Myocyte (in vitro differentiated cells): ENCODE measurements around the gene LY6G5B. TPM values are rescaled to one million over a fixed set of nuclear protein-coding genes. Genes with fewer than 3 reads are reported as not detected.

ENCODE experiments used
- DNase-seq: peaks from one replicate; pipeline ENCODE4 v3.0.0-alpha.2; 2012; ENCODE audit warnings: low read depth
- polyA plus RNA-seq: library from polyadenylated mRNA; unstranded; fragments of >200 nt; gene quantifications from one replicate; pipeline ENCODE4 v1.2.1, GENCODE V29; 2012; ENCODE audit warnings: missing spikeins
- total RNA-seq: library from RNA; depleted of rRNA; stranded (reverse); fragments of >200 nt; gene quantifications from 2 replicates; pipeline ENCODE4 v1.2.3, GENCODE V29; 2014

The LY6G5B gene
- total RNA-seq, result 2.9 and 4.0 TPM in 2 replicates
- polyA plus RNA-seq, result 11.2 TPM

- DNase-seq, result no peak
These were observed at the start of gene LY6G5B for GRCh38 chr6:31669676-31670075. Gene LY6G5B, plus strand, starts transcription at chr6:31669976. Its CDS starts 975 bp downstream, at chr6:31670951.

- no peak for DNase-seq
These were observed 49.0 kb upstream of the LY6G5B start, which contains the start of gene PRRC2A for GRCh38 chr6:31620586-31621319. Gene PRRC2A, plus strand, starts transcription at chr6:31620715. Its CDS starts 2,075 bp downstream, at chr6:31622790.

- no peak for DNase-seq
These were observed 48.3 kb upstream of the LY6G5B start for GRCh38 chr6:31621320-31621939.

- DNase-seq, result no peak
These were observed 47.8 kb upstream of the LY6G5B start for GRCh38 chr6:31621991-31622390.

- DNase-seq, result no peak
These were observed 47.1 kb upstream of the LY6G5B start for GRCh38 chr6:31622684-31623091.

- DNase-seq, result no peak
These were observed 45.7 kb upstream of the LY6G5B start for GRCh38 chr6:31624070-31624469.

GRCh38 chr6:31626952-31627351, 42.8 kb upstream of the LY6G5B start:
- DNase-seq, result no peak

- no peak for DNase-seq
These were observed 42.0 kb upstream of the LY6G5B start for GRCh38 chr6:31627690-31628287.

- no peak for DNase-seq
These were observed 40.8 kb upstream of the LY6G5B start for GRCh38 chr6:31629014-31629413.

GRCh38 chr6:31630177-31630934, 39.4 kb upstream of the LY6G5B start:
- no peak for DNase-seq

- no peak for DNase-seq
These were observed 38.6 kb upstream of the LY6G5B start for GRCh38 chr6:31631209-31631608.

GRCh38 chr6:31631681-31632278, 38.0 kb upstream of the LY6G5B start:
- no peak for DNase-seq

- no peak for DNase-seq
These were observed 37.4 kb upstream of the LY6G5B start for GRCh38 chr6:31632279-31632946.

- no peak for DNase-seq
These were observed 36.3 kb upstream of the LY6G5B start for GRCh38 chr6:31633447-31633846.

- no peak for DNase-seq
These were observed 35.6 kb upstream of the LY6G5B start for GRCh38 chr6:31634131-31634530.

GRCh38 chr6:31634969-31635575, 34.7 kb upstream of the LY6G5B start:
- DNase-seq, result no peak

- no peak for DNase-seq
These were observed 32.8 kb upstream of the LY6G5B start for GRCh38 chr6:31636698-31637596.

GRCh38 chr6:31639043-31639442, 30.7 kb upstream of the LY6G5B start:
- DNase-seq, result no peak

- peak; percentile 40 for DNase-seq
These were observed 30.3 kb upstream of the LY6G5B start for GRCh38 chr6:31639449-31639861.
